ENCODE measurements around the gene NACA.
A peak's percentile ranks its signal among the peaks of the same experiment; 100 is the strongest.
"Not testable (repeated sequence)": the region's sequence is repeated elsewhere in the genome, so short reads cannot be mapped to it uniquely, and the experiment has no call there.

NACA gene

GRCh38 chr12:56757971-56758370, 32.9 kb upstream of the NACA start:
- H3K36me3 ChIP-seq (ENCODE audit: insufficient read depth, low read length); H3K9ac ChIP-seq (ENCODE audit: low read depth, low read length); H3K4me2 ChIP-seq (ENCODE audit: low read length); H3K27me3 ChIP-seq (ENCODE audit: control insufficient read depth, insufficient read depth, low read length); H3K4me1 ChIP-seq (ENCODE audit: control insufficient read depth, insufficient read depth, low read length); H3K9me3 ChIP-seq (replicated peaks; ENCODE audit: low read length); H3K4me3 ChIP-seq (ENCODE audit: low read length): not testable (repeated sequence)

- no peaks in the 10 kb centered on the region for H3K27me3 ChIP-seq (ENCODE audit: control insufficient read depth, insufficient read depth, low read length)
- H3K9ac ChIP-seq (ENCODE audit: low read depth, low read length): no peak overlapping the region
Observed at GRCh38 chr12:56753566-56753965, 28.5 kb upstream of the NACA start.

GRCh38 chr12:56751712-56752598, 26.9 kb upstream of the NACA start, which contains the start of gene PRIM1:
Gene PRIM1, minus strand, starts transcription at chr12:56752323. Its CDS starts 25 bp downstream, at chr12:56752298.
- H3K9ac ChIP-seq (ENCODE audit: low read depth, low read length): peak within 1 kb of the TSS; percentile 90
- H3K4me3 ChIP-seq (ENCODE audit: low read length): peak within 1 kb of the TSS; percentile 99
- H3K4me2 ChIP-seq (ENCODE audit: low read length): peak within 1 kb of the TSS; percentile 98
- H3K9me3 ChIP-seq (replicated peaks; ENCODE audit: low read length): no peaks in the 10 kb centered on the region
- no peaks in the 10 kb centered on the region for H3K4me1 ChIP-seq (ENCODE audit: control insufficient read depth, insufficient read depth, low read length)
- H3K36me3 ChIP-seq (ENCODE audit: insufficient read depth, low read length): no peaks in the 10 kb centered on the region
- H3K27me3 ChIP-seq (ENCODE audit: control insufficient read depth, insufficient read depth, low read length): no peaks in the 10 kb centered on the region

More at GRCh38 chr12:56753566-56753965, 28.5 kb upstream of the NACA start:
- H3K4me3 ChIP-seq (ENCODE audit: low read length): no peak overlapping the region
- H3K36me3 ChIP-seq (ENCODE audit: insufficient read depth, low read length): no peaks in the 10 kb centered on the region
- no peak overlapping the region for H3K4me2 ChIP-seq (ENCODE audit: low read length)
- no peaks in the 10 kb centered on the region for H3K9me3 ChIP-seq (replicated peaks; ENCODE audit: low read length)
- H3K4me1 ChIP-seq (ENCODE audit: control insufficient read depth, insufficient read depth, low read length): no peaks in the 10 kb centered on the region

- Histone ChIP-seq H3K4me2 (ENCODE audit: low read length) (peak overlapping the region; percentile 98), H3K9ac (ENCODE audit: low read depth, low read length) (peak overlapping the region; percentile 90)
- not testable (repeated sequence) for H3K4me1 ChIP-seq (ENCODE audit: control insufficient read depth, insufficient read depth, low read length); H3K9me3 ChIP-seq (replicated peaks; ENCODE audit: low read length); H3K36me3 ChIP-seq (ENCODE audit: insufficient read depth, low read length); H3K27me3 ChIP-seq (ENCODE audit: control insufficient read depth, insufficient read depth, low read length); H3K4me3 ChIP-seq (ENCODE audit: low read length)
Observed at GRCh38 chr12:56750596-56750995, 25.5 kb upstream of the NACA start.

GRCh38 chr12:56749853-56750252, 24.8 kb upstream of the NACA start:
- H3K9ac ChIP-seq (ENCODE audit: low read depth, low read length): no peak overlapping the region
- no peaks in the 10 kb centered on the region for H3K4me1 ChIP-seq (ENCODE audit: control insufficient read depth, insufficient read depth, low read length)
- H3K4me3 ChIP-seq (ENCODE audit: low read length): no peak overlapping the region
- H3K9me3 ChIP-seq (replicated peaks; ENCODE audit: low read length): no peaks in the 10 kb centered on the region
- no peaks in the 10 kb centered on the region for H3K27me3 ChIP-seq (ENCODE audit: control insufficient read depth, insufficient read depth, low read length)
- no peaks in the 10 kb centered on the region for H3K36me3 ChIP-seq (ENCODE audit: insufficient read depth, low read length)
- H3K4me2 ChIP-seq (ENCODE audit: low read length): no peak overlapping the region

GRCh38 chr12:56749359-56749758, 24.3 kb upstream of the NACA start:
- Histone ChIP-seq H3K4me1 (ENCODE audit: control insufficient read depth, insufficient read depth, low read length) (no peaks in the 10 kb centered on the region), H3K27me3 (ENCODE audit: control insufficient read depth, insufficient read depth, low read length) (no peaks in the 10 kb centered on the region), H3K4me2 (ENCODE audit: low read length) (no peak overlapping the region), H3K36me3 (ENCODE audit: insufficient read depth, low read length) (no peaks in the 10 kb centered on the region), H3K9ac (ENCODE audit: low read depth, low read length) (no peak overlapping the region), H3K4me3 (ENCODE audit: low read length) (no peak overlapping the region), H3K9me3 (replicated peaks; ENCODE audit: low read length) (no peaks in the 10 kb centered on the region)

- no peak overlapping the region for H3K9ac ChIP-seq (ENCODE audit: low read depth, low read length)
- no peaks in the 10 kb centered on the region for H3K27me3 ChIP-seq (ENCODE audit: control insufficient read depth, insufficient read depth, low read length)
- H3K36me3 ChIP-seq (ENCODE audit: insufficient read depth, low read length): peaks cover 4% of the 10 kb centered on the region
- H3K4me1 ChIP-seq (ENCODE audit: control insufficient read depth, insufficient read depth, low read length): peaks cover 6% of the 10 kb centered on the region
- H3K4me2 ChIP-seq (ENCODE audit: low read length): no peak overlapping the region
- no peak overlapping the region for H3K4me3 ChIP-seq (ENCODE audit: low read length)
- no peaks in the 10 kb centered on the region for H3K9me3 ChIP-seq (replicated peaks; ENCODE audit: low read length)
Observed at GRCh38 chr12:56728139-56728861, 3.2 kb upstream of the NACA start.

- Histone ChIP-seq H3K4me2 (ENCODE audit: low read length) (peak overlapping the region; percentile 77), H3K4me3 (ENCODE audit: low read length) (peak overlapping the region; percentile 86), H3K36me3 (ENCODE audit: insufficient read depth, low read length) (peaks cover 23% of the 10 kb centered on the region), H3K4me1 (ENCODE audit: control insufficient read depth, insufficient read depth, low read length) (peaks cover 27% of the 10 kb centered on the region), H3K9ac (ENCODE audit: low read depth, low read length) (peak overlapping the region; percentile 99)
- H3K9me3 ChIP-seq (replicated peaks; ENCODE audit: low read length); H3K27me3 ChIP-seq (ENCODE audit: control insufficient read depth, insufficient read depth, low read length): not testable (repeated sequence)
Observed at GRCh38 chr12:56726196-56726675, 1.1 kb upstream of the NACA start.

GRCh38 chr12:56725723-56726102, 614 bp upstream of the NACA start:
- Histone ChIP-seq H3K4me2 (ENCODE audit: low read length) (peak overlapping the region; percentile 77), H3K27me3 (ENCODE audit: control insufficient read depth, insufficient read depth, low read length) (no peaks in the 10 kb centered on the region), H3K9me3 (replicated peaks; ENCODE audit: low read length) (no peaks in the 10 kb centered on the region), H3K9ac (ENCODE audit: low read depth, low read length) (peak overlapping the region; percentile 99), H3K4me3 (ENCODE audit: low read length) (peak overlapping the region; percentile 86), H3K4me1 (ENCODE audit: control insufficient read depth, insufficient read depth, low read length) (peaks cover 30% of the 10 kb centered on the region), H3K36me3 (ENCODE audit: insufficient read depth, low read length) (peaks cover 28% of the 10 kb centered on the region)

GRCh38 chr12:56724701-56724971, 463 bp downstream of the NACA start:
- H3K27me3 ChIP-seq (ENCODE audit: control insufficient read depth, insufficient read depth, low read length): no peaks in the 10 kb centered on the region
- H3K9me3 ChIP-seq (replicated peaks; ENCODE audit: low read length): no peaks in the 10 kb centered on the region
- peak overlapping the region; percentile 77 for H3K4me2 ChIP-seq (ENCODE audit: low read length)
- H3K36me3 ChIP-seq (ENCODE audit: insufficient read depth, low read length): peaks cover 39% of the 10 kb centered on the region
- H3K9ac ChIP-seq (ENCODE audit: low read depth, low read length): peak overlapping the region; percentile 99
- H3K4me1 ChIP-seq (ENCODE audit: control insufficient read depth, insufficient read depth, low read length): peaks cover 30% of the 10 kb centered on the region
- H3K4me3 ChIP-seq (ENCODE audit: low read length): peak overlapping the region; percentile 86

- H3K36me3 ChIP-seq (ENCODE audit: insufficient read depth, low read length): peaks cover 45% of the 10 kb centered on the region
- H3K9me3 ChIP-seq (replicated peaks; ENCODE audit: low read length): no peaks in the 10 kb centered on the region
- H3K4me1 ChIP-seq (ENCODE audit: control insufficient read depth, insufficient read depth, low read length): peaks cover 30% of the 10 kb centered on the region
- H3K4me2 ChIP-seq (ENCODE audit: low read length): peak overlapping the region; percentile 77
- no peaks in the 10 kb centered on the region for H3K27me3 ChIP-seq (ENCODE audit: control insufficient read depth, insufficient read depth, low read length)
- H3K4me3 ChIP-seq (ENCODE audit: low read length): peak overlapping the region; percentile 86
- H3K9ac ChIP-seq (ENCODE audit: low read depth, low read length): peak overlapping the region; percentile 99
Observed at GRCh38 chr12:56723889-56724700, 1.0 kb downstream of the NACA start.
